Measurements from ENCODE around the gene MS4A15.

- no peak for TF ChIP-seq POLR2A (IDR thresholded peaks at IDR 0.05)
- TF ChIP-seq EP300 (IDR thresholded peaks at IDR 0.05): no peak
These were observed 31.1 kb upstream of the MS4A15 start for GRCh38 chr11:60725592-60725991.
